ENCODE measurements around the gene GALM. TPM values are rescaled to one million over a fixed set of nuclear protein-coding genes. Genes with fewer than 3 reads are reported as not detected.
A peak's percentile ranks its signal among the peaks of the same experiment; 100 is the strongest.

GALM gene
- total RNA-seq, 5 donors from 2014 or later (not counting 1 experiment from before 2014, with no cell fraction given), result 14.3 to 29.4 (median 17.3) TPM

- peak overlapping the region; percentile 97 to 99 for H3K27ac Mint-ChIP-seq
- no peaks in the 10 kb centered on the region for H3K9me3 Mint-ChIP-seq
- no peak for DNase-seq
- no peak for ATAC-seq (replicated peaks in 1 of 4)
- peaks cover 13% of the 10 kb centered on the region for H3K36me3 Mint-ChIP-seq
- WGBS (ENCODE audit: insufficient coverage), result no CpG with 5 or more reads among the region's 4 CpGs
- ChIA-PET POLR2A (interaction anchor here in 1 of 2 donors (1.1 kb wide), 1 partner anchor 26 kb away, joined by 6 read pairs; no protein-coding TSS in a partner anchor), CTCF (interaction anchor here in 1 of 2 donors (1.5 to 3.0 kb wide), 4 partner anchors 24 to 86 kb away, joined by 3 to 27 read pairs (median 13); no protein-coding TSS in a partner anchor)
- Histone ChIP-seq H3K4me3 (ENCODE audit: control insufficient read depth in 1 of 2, extremely low read depth in 1 of 2, low read length in 1 of 2) (peak overlapping the region in 1 of 2 donors; percentile 70), H3K27me3 (replicated peaks in 1 of 2; ENCODE audit: control insufficient read depth in 2 of 2, extremely low read depth in 1 of 2, insufficient read depth in 2 of 2, low read length in 1 of 2) (no peaks in the 10 kb centered on the region), H3K27ac (ENCODE audit: low read length) (peak overlapping the region; percentile 79), H3K4me1 (ENCODE audit: control insufficient read depth in 1 of 2, extremely low read depth in 1 of 2, insufficient read depth in 2 of 2, low read length in 2 of 2) (peaks cover 13 to 60% of the 10 kb centered on the region in 2 experiments), H3K9me3 (no peaks in the 10 kb centered on the region), H3K36me3 (ENCODE audit: control insufficient read depth in 2 of 2, extremely low read depth in 1 of 2, insufficient read depth in 1 of 2, low read length in 1 of 2) (peaks cover 4 to 5% of the 10 kb centered on the region in 2 donors)
- H3K27me3 Mint-ChIP-seq, result no peaks in the 10 kb centered on the region
- peak overlapping the region; percentile 85 to 91 (median 90) for H3K4me3 Mint-ChIP-seq
- H3K4me1 Mint-ChIP-seq, result peaks cover 59 to 84% (median 69%) of the 10 kb centered on the region in 3 donors
These were observed 2.2 kb downstream of the GALM start for GRCh38 chr2:38668092-38668491.

- CTCF ChIA-PET, result interaction anchor here (0.6 kb wide), 2 partner anchors 41 to 130 kb away, joined by 3 read pairs; no protein-coding TSS in a partner anchor
- WGBS (ENCODE audit: insufficient coverage), result 95% methylated on average over 7 of the region's 16 CpGs
These were observed 3.0 kb downstream of the GALM start for GRCh38 chr2:38668779-38669479.

GRCh38 chr2:38671303-38671702 lies 5.4 kb downstream of the GALM start:
- peak overlapping the region; percentile 53 to 84 for H3K27ac Mint-ChIP-seq
- ChIA-PET POLR2A (interaction anchor here (0.5 to 1.6 kb wide), 2 partner anchors 11 to 70 kb away, joined by 3 to 4 read pairs; no protein-coding TSS in a partner anchor), CTCF (interaction anchor here (0.6 to 1.9 kb wide), 4 partner anchors 11 to 107 kb away, joined by 3 to 8 read pairs (median 4); no protein-coding TSS in a partner anchor)
- H3K9me3 Mint-ChIP-seq, result no peaks in the 10 kb centered on the region
- WGBS (ENCODE audit: insufficient coverage), result no CpG with 5 or more reads among the region's 6 CpGs
- peaks cover 23% of the 10 kb centered on the region for H3K36me3 Mint-ChIP-seq
- H3K4me1 Mint-ChIP-seq, result peaks cover 49 to 74% (median 61%) of the 10 kb centered on the region in 3 donors
- Histone ChIP-seq H3K4me3 (ENCODE audit: control insufficient read depth in 1 of 2, extremely low read depth in 1 of 2, low read length in 1 of 2) (no peak overlapping the region), H3K27me3 (replicated peaks in 1 of 2; ENCODE audit: control insufficient read depth in 2 of 2, extremely low read depth in 1 of 2, insufficient read depth in 2 of 2, low read length in 1 of 2) (no peaks in the 10 kb centered on the region), H3K36me3 (ENCODE audit: control insufficient read depth in 2 of 2, extremely low read depth in 1 of 2, insufficient read depth in 1 of 2, low read length in 1 of 2) (peaks cover 5 to 13% of the 10 kb centered on the region in 2 donors), H3K27ac (ENCODE audit: low read length) (no peak overlapping the region), H3K4me1 (ENCODE audit: control insufficient read depth in 1 of 2, extremely low read depth in 1 of 2, insufficient read depth in 2 of 2, low read length in 2 of 2) (peaks cover 13 to 41% of the 10 kb centered on the region in 2 experiments), H3K9me3 (no peaks in the 10 kb centered on the region)
- no peak for DNase-seq
- ATAC-seq (replicated peaks in 1 of 4), result no peak
- H3K27me3 Mint-ChIP-seq, result no peaks in the 10 kb centered on the region
- peak overlapping the region in 1 of 3 donors; percentile 56 for H3K4me3 Mint-ChIP-seq

More at GRCh38 chr2:38668779-38669479, 3.0 kb downstream of the GALM start:
- Mint-ChIP-seq H3K9me3 (no peaks in the 10 kb centered on the region), H3K27ac (peak overlapping the region; percentile 77 to 84), H3K4me3 (peak overlapping the region; percentile 35 to 85 (median 41)), H3K4me1 (peaks cover 59 to 81% (median 69%) of the 10 kb centered on the region in 3 donors), H3K27me3 (no peaks in the 10 kb centered on the region), H3K36me3 (peaks cover 17% of the 10 kb centered on the region)
- H3K27ac ChIP-seq (ENCODE audit: low read length), result peak overlapping the region; percentile 79
- H3K27me3 ChIP-seq (replicated peaks in 1 of 2; ENCODE audit: control insufficient read depth in 2 of 2, extremely low read depth in 1 of 2, insufficient read depth in 2 of 2, low read length in 1 of 2), result no peaks in the 10 kb centered on the region
- POLR2A ChIA-PET, result interaction anchor here in 1 of 2 donors (0.7 kb wide), 1 partner anchor 16 kb away, joined by 4 read pairs; no protein-coding TSS in a partner anchor
- peaks cover 5 to 7% of the 10 kb centered on the region in 2 donors for H3K36me3 ChIP-seq (ENCODE audit: control insufficient read depth in 2 of 2, extremely low read depth in 1 of 2, insufficient read depth in 1 of 2, low read length in 1 of 2)
- no peak overlapping the region for H3K4me3 ChIP-seq (ENCODE audit: control insufficient read depth in 1 of 2, extremely low read depth in 1 of 2, low read length in 1 of 2)
- H3K9me3 ChIP-seq, result no peaks in the 10 kb centered on the region
- ATAC-seq (replicated peaks in 1 of 4), result no peak
- peaks cover 13 to 54% of the 10 kb centered on the region in 2 experiments for H3K4me1 ChIP-seq (ENCODE audit: control insufficient read depth in 1 of 2, extremely low read depth in 1 of 2, insufficient read depth in 2 of 2, low read length in 2 of 2)
- DNase-seq, result no peak

- H3K36me3 Mint-ChIP-seq, result peaks cover 28% of the 10 kb centered on the region
- peaks cover 9 to 41% of the 10 kb centered on the region in 2 experiments for H3K4me1 ChIP-seq (ENCODE audit: control insufficient read depth in 1 of 2, extremely low read depth in 1 of 2, insufficient read depth in 2 of 2, low read length in 2 of 2)
- no peak overlapping the region for H3K4me3 ChIP-seq (ENCODE audit: control insufficient read depth in 1 of 2, extremely low read depth in 1 of 2, low read length in 1 of 2)
- H3K27me3 ChIP-seq (replicated peaks in 1 of 2; ENCODE audit: control insufficient read depth in 2 of 2, extremely low read depth in 1 of 2, insufficient read depth in 2 of 2, low read length in 1 of 2), result no peaks in the 10 kb centered on the region
- no peak overlapping the region for H3K4me3 Mint-ChIP-seq
- no peaks in the 10 kb centered on the region for H3K9me3 Mint-ChIP-seq
- ChIA-PET POLR2A (interaction anchor here (0.7 to 1.6 kb wide), 2 partner anchors 70 to 79 kb away, joined by 4 to 5 read pairs; partner anchors contain the start of gene SRSF7 (in 1 of the 2)), CTCF (interaction anchor here (0.6 to 1.9 kb wide), 8 partner anchors 10 to 90 kb away, joined by 3 to 8 read pairs (median 4); no protein-coding TSS in a partner anchor)
- ATAC-seq (replicated peaks in 1 of 4), result no peak
- H3K9me3 ChIP-seq, result no peaks in the 10 kb centered on the region
- peaks cover 10 to 20% of the 10 kb centered on the region in 2 donors for H3K36me3 ChIP-seq (ENCODE audit: control insufficient read depth in 2 of 2, extremely low read depth in 1 of 2, insufficient read depth in 1 of 2, low read length in 1 of 2)
- H3K27ac Mint-ChIP-seq, result peak overlapping the region; percentile 66 to 77
- 80% methylated on average over 1 of the region's 2 CpGs for WGBS (ENCODE audit: insufficient coverage)
- peaks cover 47 to 70% (median 62%) of the 10 kb centered on the region in 3 donors for H3K4me1 Mint-ChIP-seq
- H3K27ac ChIP-seq (ENCODE audit: low read length), result no peak overlapping the region
- DNase-seq, result no peak
- H3K27me3 Mint-ChIP-seq, result no peaks in the 10 kb centered on the region
These were observed 6.0 kb downstream of the GALM start for GRCh38 chr2:38671946-38672345.

GRCh38 chr2:38672445-38673391 lies 6.8 kb downstream of the GALM start:
- DNase-seq, result no peak
- no peak overlapping the region for H3K27ac ChIP-seq (ENCODE audit: low read length)
- Mint-ChIP-seq H3K27me3 (no peaks in the 10 kb centered on the region), H3K9me3 (no peaks in the 10 kb centered on the region), H3K36me3 (peaks cover 36% of the 10 kb centered on the region), H3K27ac (peak overlapping the region; percentile 66 to 77), H3K4me3 (no peak overlapping the region), H3K4me1 (peaks cover 47 to 70% (median 64%) of the 10 kb centered on the region in 3 donors)
- H3K9me3 ChIP-seq, result no peaks in the 10 kb centered on the region
- POLR2A ChIA-PET, result interaction anchor here in 1 of 2 donors (0.6 to 0.7 kb wide), 2 partner anchors 78 to 671 kb away, joined by 5 to 8 read pairs; partner anchors contain the start of gene SRSF7
- H3K4me3 ChIP-seq (ENCODE audit: control insufficient read depth in 1 of 2, extremely low read depth in 1 of 2, low read length in 1 of 2), result no peak overlapping the region
- WGBS (ENCODE audit: insufficient coverage), result 100% methylated on average over 2 of the region's 8 CpGs
- peaks cover 10 to 27% of the 10 kb centered on the region in 2 donors for H3K36me3 ChIP-seq (ENCODE audit: control insufficient read depth in 2 of 2, extremely low read depth in 1 of 2, insufficient read depth in 1 of 2, low read length in 1 of 2)
- H3K4me1 ChIP-seq (ENCODE audit: control insufficient read depth in 1 of 2, extremely low read depth in 1 of 2, insufficient read depth in 2 of 2, low read length in 2 of 2), result peaks cover 5 to 43% of the 10 kb centered on the region in 2 experiments
- H3K27me3 ChIP-seq (replicated peaks in 1 of 2; ENCODE audit: control insufficient read depth in 2 of 2, extremely low read depth in 1 of 2, insufficient read depth in 2 of 2, low read length in 1 of 2), result no peaks in the 10 kb centered on the region
- CTCF ChIA-PET, result interaction anchor here (0.6 to 1.9 kb wide), 11 partner anchors 9 to 475 kb away, joined by 3 to 8 read pairs (median 4); no protein-coding TSS in a partner anchor
- no peak for ATAC-seq (replicated peaks in 1 of 4)
